Activated T-helper 17 cell treated with anti-CD3 and anti-CD28 coated beads, Interleukin-2, amount 50 U/mL, for 72 hours (primary cell): ENCODE results near the gene PRDM13. TPM values are rescaled to one million over a fixed set of nuclear protein-coding genes. Genes with fewer than 3 reads are reported as not detected.
"Not testable (repeated sequence)": the region's sequence is repeated elsewhere in the genome, so short reads cannot be mapped to it uniquely, and the experiment has no call there.

Source experiments
- ATAC-seq: fragments of 150-1000 bp; cut with Tn5 transposase; replicated peaks from 2 replicates; pipeline ENCODE4 v1.10.0; 2021; ENCODE audit warnings: mild to moderate bottlenecking, moderate library complexity
- H3K27ac Mint-ChIP-seq: one replicate; pipeline ENCODE4 v1.8.0; 2022; ENCODE audit warnings: mixed read lengths
- H3K27me3 Mint-ChIP-seq: one replicate; pipeline ENCODE4 v1.8.0; 2022; ENCODE audit warnings: mixed read lengths
- H3K36me3 Mint-ChIP-seq: one replicate; pipeline ENCODE4 v1.8.0; 2022; ENCODE audit warnings: low read depth, mild to moderate bottlenecking, mixed read lengths
- H3K4me1 Mint-ChIP-seq: one replicate; pipeline ENCODE4 v1.8.0; 2022; ENCODE audit warnings: mixed read lengths
- H3K4me3 Mint-ChIP-seq: one replicate; pipeline ENCODE4 v1.8.0; 2022; ENCODE audit warnings: mild to moderate bottlenecking, mixed read lengths
- H3K9me3 Mint-ChIP-seq: one replicate; pipeline ENCODE4 v1.8.0; 2022; ENCODE audit warnings: mixed read lengths
- total RNA-seq, 2 donors: library from RNA; stranded (reverse); gene quantifications; one replicate each; pipeline ENCODE4 v1.2.3, GENCODE V29; 2022

The PRDM13 gene
- total RNA-seq, 2 donors from 2014 or later, result not detected

DNA sequence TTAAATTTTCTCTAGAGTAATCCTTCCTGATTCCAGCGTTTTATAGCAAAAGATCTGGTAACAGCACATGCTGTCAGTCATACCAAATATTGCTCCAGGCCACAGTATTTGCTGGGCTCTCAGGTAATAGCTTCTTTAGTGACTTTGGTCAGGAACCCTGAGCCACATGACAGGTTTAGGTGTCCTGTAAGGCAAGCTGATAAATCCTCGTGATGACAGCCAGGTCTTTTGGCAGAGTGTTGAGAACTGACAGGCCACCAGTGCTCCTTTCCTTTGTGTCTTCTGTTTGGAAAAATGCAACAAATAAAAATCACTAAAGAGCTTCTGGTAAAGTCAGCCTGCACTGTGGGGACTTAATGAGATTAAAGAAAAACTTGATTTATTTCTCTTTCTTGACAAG lies 34.6 kb downstream of the PRDM13 start:
- Mint-ChIP-seq H3K27me3 (peaks cover 35% of the 10 kb centered on the region), H3K36me3 (no peaks in the 10 kb centered on the region), H3K9me3 (peaks cover 12% of the 10 kb centered on the region), H3K27ac (no peak overlapping the region), H3K4me1 (peaks cover 4% of the 10 kb centered on the region), H3K4me3 (no peak overlapping the region)
- ATAC-seq, result no peak

DNA sequence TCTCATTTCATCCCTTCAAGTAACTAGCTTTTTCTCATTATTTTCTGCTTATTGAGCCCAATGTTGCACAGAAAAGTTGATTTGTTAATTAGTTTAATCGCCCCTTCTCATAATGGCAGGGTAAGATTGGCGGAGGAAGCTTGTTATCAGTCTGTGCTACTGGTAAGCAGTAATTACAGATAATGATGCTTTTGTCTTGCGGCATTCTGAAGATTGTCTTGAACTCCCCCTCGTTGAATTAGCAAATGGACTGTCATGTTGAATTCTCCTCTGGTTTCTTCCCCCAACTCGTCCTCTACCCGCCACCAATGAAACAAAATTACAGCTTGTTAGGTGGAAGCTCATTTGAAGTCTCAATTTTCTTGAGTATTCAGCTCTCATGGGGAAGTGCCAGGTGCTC lies 39.4 kb downstream of the PRDM13 start:
- Mint-ChIP-seq H3K27ac (no peak overlapping the region), H3K9me3 (no peaks in the 10 kb centered on the region), H3K27me3 (peaks cover 36% of the 10 kb centered on the region), H3K4me1 (peaks cover 4% of the 10 kb centered on the region), H3K36me3 (no peaks in the 10 kb centered on the region), H3K4me3 (no peak overlapping the region)
- ATAC-seq, result no peak

DNA sequence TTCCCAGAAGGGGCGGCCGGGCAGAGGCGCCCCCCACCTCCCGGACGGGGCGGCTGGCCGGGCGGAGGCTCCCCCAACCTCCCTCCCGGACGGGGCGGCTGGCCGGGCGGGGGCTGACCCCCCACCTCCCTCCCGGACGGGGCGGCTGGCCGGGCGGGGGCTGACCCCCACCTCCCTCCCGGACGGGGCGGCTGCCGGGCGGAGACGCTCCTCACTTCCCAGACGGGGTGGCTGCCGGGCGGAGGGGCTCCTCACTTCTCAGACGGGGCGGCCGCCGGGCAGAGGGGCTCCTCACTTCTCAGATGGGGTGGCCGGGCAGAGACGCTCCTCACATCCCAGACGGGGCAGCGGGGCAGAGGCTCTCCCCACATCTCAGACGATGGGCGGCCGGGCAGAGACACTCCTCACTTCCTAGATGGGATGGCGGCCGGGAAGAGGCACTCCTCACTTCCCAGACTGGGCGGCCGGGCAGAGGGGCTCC lies 43.5 kb downstream of the PRDM13 start:
- not testable (repeated sequence) for H3K36me3 Mint-ChIP-seq, H3K4me3 Mint-ChIP-seq, H3K9me3 Mint-ChIP-seq, H3K27ac Mint-ChIP-seq, ATAC-seq, H3K4me1 Mint-ChIP-seq
- H3K27me3 Mint-ChIP-seq, result peaks cover 34% of the 10 kb centered on the region

DNA sequence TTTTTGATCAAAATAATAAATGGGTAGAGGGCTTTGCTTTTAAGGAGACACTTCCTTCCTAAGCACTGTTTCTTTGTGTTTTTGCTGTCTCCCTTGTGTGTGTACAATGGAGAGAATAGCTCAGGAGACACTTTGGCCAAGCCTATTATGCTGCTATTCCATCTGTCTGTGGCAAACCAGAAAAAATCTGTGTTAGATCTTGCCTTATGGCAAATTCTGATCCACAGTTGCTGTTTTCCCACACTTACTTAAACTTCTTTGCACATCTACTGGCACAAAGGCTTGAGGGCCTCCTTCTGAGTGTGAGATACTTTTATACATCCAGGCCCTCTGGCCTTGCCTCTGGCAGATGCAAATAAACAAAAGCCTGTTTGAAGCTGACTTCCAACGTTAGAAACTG lies 53.6 kb downstream of the PRDM13 start:
- Mint-ChIP-seq H3K27me3 (peaks cover 6% of the 10 kb centered on the region), H3K4me1 (no peaks in the 10 kb centered on the region), H3K36me3 (no peaks in the 10 kb centered on the region), H3K27ac (no peak overlapping the region), H3K9me3 (no peaks in the 10 kb centered on the region), H3K4me3 (no peak overlapping the region)
- ATAC-seq, result no peak

DNA sequence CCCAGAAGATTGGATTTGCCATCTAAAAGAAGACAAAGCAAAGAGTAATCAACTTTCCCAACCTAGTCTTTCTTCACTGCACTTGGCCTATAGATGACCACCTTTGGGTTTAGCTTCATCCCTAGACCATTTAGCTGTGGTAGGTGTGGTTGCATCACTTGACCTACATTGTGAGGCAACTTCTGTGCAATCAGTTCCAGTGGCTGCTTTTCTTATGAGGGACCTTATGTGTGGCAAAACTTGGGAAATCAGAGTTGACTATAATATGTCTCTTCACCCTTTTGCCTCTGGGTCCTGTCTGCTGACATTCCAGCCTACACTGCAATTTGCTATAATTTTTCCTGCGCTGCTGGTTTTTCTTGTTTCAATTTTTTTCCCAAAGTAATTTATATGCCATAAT lies 55.2 kb downstream of the PRDM13 start:
- Mint-ChIP-seq H3K4me3 (no peak overlapping the region), H3K27ac (no peak overlapping the region), H3K9me3 (no peaks in the 10 kb centered on the region), H3K4me1 (no peaks in the 10 kb centered on the region), H3K27me3 (peaks cover under 1% of the 10 kb centered on the region), H3K36me3 (no peaks in the 10 kb centered on the region)
- ATAC-seq, result no peak

DNA sequence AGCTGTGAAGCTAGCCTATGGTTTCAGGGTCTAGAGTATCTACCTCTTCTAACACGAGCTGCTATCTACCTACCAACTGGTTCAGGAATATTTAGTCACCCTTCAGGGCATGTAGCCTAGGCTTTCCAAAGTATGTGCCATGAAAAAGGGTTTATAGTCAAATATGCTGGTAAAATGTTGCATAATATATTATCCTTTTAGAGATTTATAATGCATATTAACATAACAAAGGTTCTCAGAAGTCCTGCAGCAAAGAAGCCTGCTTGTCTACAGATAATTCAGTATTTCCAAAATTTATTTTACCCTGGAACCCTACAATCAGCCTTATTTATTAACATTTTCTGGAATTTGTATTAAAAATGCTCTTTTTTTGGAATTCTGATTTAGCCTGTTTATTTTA lies 56.0 kb downstream of the PRDM13 start:
- no peak overlapping the region for H3K4me3 Mint-ChIP-seq
- H3K9me3 Mint-ChIP-seq, result no peaks in the 10 kb centered on the region
- H3K27me3 Mint-ChIP-seq, result no peaks in the 10 kb centered on the region
- no peak for ATAC-seq
- no peaks in the 10 kb centered on the region for H3K4me1 Mint-ChIP-seq
- H3K27ac Mint-ChIP-seq, result no peak overlapping the region
- H3K36me3 Mint-ChIP-seq, result no peaks in the 10 kb centered on the region

Other genes starting within 250 kb of the PRDM13 start
- gene COQ3, start 212.6 kb upstream of the PRDM13 start, total RNA-seq, result 1 to 10 TPM; 3.0 to 6.9 TPM
- gene PNISR, start 181.5 kb upstream of the PRDM13 start, total RNA-seq, result 100 to 1,000 TPM; 115 to 288 TPM
- gene USP45, start 91.4 kb upstream of the PRDM13 start, total RNA-seq, result 10 to 100 TPM in 1 of 2 donors, 1 to 10 TPM in 1; 9.3 to 12.4 TPM
- 10 to 100 TPM; 33.2 to 51.1 TPM for gene CCNC, start 38.2 kb upstream of the PRDM13 start, total RNA-seq